HUES64 (cell line): Measurements from ENCODE around the gene POR.

Experiments
- H3K27ac ChIP-seq: 2 replicates; pipeline ENCODE4 v1.7.0; 2013; ENCODE audit warnings: low read depth, low read length, inconsistent platforms
- H3K27me3 ChIP-seq: 2 replicates; pipeline ENCODE4 v1.6.1; 2013; ENCODE audit warnings: mild to moderate bottlenecking, low read length; ENCODE audit not compliant: insufficient read depth
- H3K36me3 ChIP-seq: 2 replicates; pipeline ENCODE4 v1.6.1; 2013; ENCODE audit warnings: mild to moderate bottlenecking, low read length; ENCODE audit not compliant: insufficient read depth
- H3K4me1 ChIP-seq: 2 replicates; pipeline ENCODE4 v1.6.1; 2013; ENCODE audit warnings: mild to moderate bottlenecking, low read length, moderate library complexity; ENCODE audit not compliant: insufficient read depth
- H3K4me3 ChIP-seq: 2 replicates; pipeline ENCODE4 v1.5.1; 2013; ENCODE audit warnings: mild to moderate bottlenecking, low read length, moderate library complexity
- H3K9ac ChIP-seq: 2 replicates; pipeline ENCODE4 v1.6.1; 2013; ENCODE audit warnings: mild to moderate bottlenecking, low read depth, low read length
- H3K9me3 ChIP-seq: 2 replicates; pipeline ENCODE4 v1.6.1; 2013; ENCODE audit warnings: low read depth, low read length; ENCODE audit not compliant: insufficient read depth
- WGBS: fragments of 150-250, 120-280 bp; methylation state at CpG from one replicate; pipeline ENCODE4 v1.1.7; 2013; ENCODE audit warnings: missing lambda C conversion rate; 5-methylcytosine and 5-hydroxymethylcytosine counted together

Gene POR

GRCh38 chr7:75945297-75946168 is 30.6 kb downstream of the POR start:
- Histone ChIP-seq H3K27ac (no peak overlapping the region), H3K36me3 (peaks cover 6% of the 10 kb centered on the region; the same call in 1 of the 2 replicates), H3K9me3 (no peaks in the 10 kb centered on the region), H3K9ac (no peak overlapping the region), H3K27me3 (no peaks in the 10 kb centered on the region), H3K4me1 (no peaks in the 10 kb centered on the region), H3K4me3 (no peak overlapping the region)
- 95% methylated on average over 8 of the region's 8 CpGs for WGBS

DNA sequence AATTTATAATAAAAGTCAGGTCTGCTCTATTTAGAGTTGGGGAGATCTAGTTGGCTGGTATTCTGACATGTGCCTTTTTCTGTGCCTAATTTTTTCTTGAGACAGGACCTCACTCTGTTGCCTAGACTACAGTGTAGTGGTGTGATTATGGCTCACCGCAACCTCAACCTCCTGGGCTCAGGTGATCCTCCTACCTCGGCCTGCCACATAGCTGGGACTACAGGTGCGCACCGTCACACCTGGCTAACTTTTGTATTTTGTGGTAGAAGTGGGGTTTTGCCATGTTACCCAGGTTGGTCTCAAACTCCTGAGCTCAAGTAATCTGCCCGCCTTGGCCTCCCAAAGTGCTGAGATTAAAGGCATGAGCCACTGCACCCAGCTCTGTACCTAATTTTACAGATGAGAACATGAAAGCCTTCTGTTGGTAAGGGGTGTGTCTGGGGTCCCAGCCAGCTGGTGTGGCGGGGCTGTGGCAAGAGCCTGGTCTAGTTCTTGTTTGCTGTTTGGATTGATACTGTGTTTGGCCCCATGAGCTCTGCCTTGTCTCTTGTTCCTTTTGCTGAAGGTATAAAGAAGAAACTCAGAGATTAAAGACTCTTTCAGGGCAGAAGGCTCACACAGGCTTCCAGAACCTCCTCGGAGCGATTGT is 31.4 kb downstream of the POR start:
- Histone ChIP-seq H3K4me3 (no peak overlapping the region), H3K27ac (no peak overlapping the region), H3K9ac (no peak overlapping the region), H3K27me3 (no peaks in the 10 kb centered on the region), H3K4me1 (no peaks in the 10 kb centered on the region), H3K36me3 (0 out of 2 replicates have a peak, but pooled peaks cover under 1% of the 10 kb centered on the region), H3K9me3 (no peaks in the 10 kb centered on the region)
- WGBS = 82% methylated on average over 8 of the region's 8 CpGs

GRCh38 chr7:75948179-75948578 is 33.2 kb downstream of the POR start:
- no peaks in the 10 kb centered on the region for H3K27me3 ChIP-seq
- no peak overlapping the region for H3K9ac ChIP-seq
- 93% methylated on average over 9 of the region's 9 CpGs for WGBS
- no peaks in the 10 kb centered on the region for H3K36me3 ChIP-seq
- no peak overlapping the region for H3K4me3 ChIP-seq
- no peak overlapping the region for H3K27ac ChIP-seq
- no peaks in the 10 kb centered on the region for H3K4me1 ChIP-seq
- no peaks in the 10 kb centered on the region for H3K9me3 ChIP-seq

DNA sequence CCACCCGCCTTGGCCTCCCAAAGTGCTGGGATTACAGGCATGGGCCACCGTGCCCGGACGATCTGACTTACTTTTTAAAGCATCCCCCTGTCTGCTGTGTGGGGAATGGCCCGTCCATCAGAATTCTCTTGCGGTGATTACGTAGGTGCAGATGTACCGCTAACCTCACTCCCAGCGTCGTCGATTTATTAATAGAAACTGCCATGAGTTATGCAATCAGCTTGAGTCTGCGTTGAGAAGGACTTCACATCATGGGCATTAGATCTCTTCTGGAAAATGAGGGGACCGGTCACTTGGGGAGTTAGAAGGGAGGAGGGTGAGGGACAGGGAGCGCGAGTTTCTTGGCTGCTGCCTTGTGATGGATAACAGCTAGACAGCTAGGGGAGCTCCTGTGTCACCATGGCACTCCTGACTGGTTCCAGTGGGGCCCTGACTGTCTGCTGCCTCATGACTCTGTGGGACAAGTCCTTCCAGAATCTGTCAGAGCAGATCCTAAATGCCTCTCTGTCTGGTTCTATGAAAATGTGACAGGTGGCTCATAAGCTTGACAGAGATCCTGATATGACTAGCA is 35.2 kb downstream of the POR start:
- Histone ChIP-seq H3K27ac (no peak overlapping the region), H3K9ac (no peak overlapping the region)
- 93% methylated on average over 15 of the region's 15 CpGs for WGBS

GRCh38 chr7:75951506-75951905 is 36.6 kb downstream of the POR start:
- Histone ChIP-seq H3K4me3 (no peak overlapping the region), H3K36me3 (peaks cover 26% of the 10 kb centered on the region), H3K27me3 (no peaks in the 10 kb centered on the region), H3K4me1 (no peaks in the 10 kb centered on the region), H3K9me3 (no peaks in the 10 kb centered on the region), H3K27ac (no peak overlapping the region), H3K9ac (no peak overlapping the region)
- WGBS = 94% methylated on average over 5 of the region's 5 CpGs

More for the DNA sequence above, 35.2 kb downstream of the POR start:
- Histone ChIP-seq H3K27me3 (no peaks in the 10 kb centered on the region), H3K36me3 (peaks cover 13% of the 10 kb centered on the region), H3K4me1 (no peaks in the 10 kb centered on the region), H3K9me3 (no peaks in the 10 kb centered on the region), H3K4me3 (no peak overlapping the region)

DNA sequence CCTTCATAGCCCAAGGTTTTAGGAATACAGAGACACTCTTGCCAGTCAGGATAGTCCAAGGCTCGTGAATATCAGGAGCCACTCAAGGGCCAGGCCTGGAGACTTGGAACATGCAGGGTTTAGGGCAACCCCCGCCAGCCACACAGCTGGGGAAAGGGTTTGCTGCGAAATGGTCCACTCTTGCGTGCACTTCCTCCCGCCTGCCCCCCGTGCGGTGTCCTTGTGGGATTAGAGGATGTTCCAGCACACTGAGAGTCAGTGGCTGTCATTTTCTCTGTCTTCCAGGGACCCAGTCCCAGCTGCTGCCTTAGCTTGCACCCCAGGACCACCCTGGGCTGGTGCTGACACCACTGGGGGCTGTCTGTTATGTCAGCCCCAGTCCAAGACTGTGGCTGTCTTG is 38.5 kb downstream of the POR start:
- peaks cover 37% of the 10 kb centered on the region for H3K36me3 ChIP-seq
- no peak overlapping the region for H3K9ac ChIP-seq
- peaks cover 6% of the 10 kb centered on the region; the same call in 1 of the 2 replicates for H3K4me1 ChIP-seq
- WGBS = 94% methylated on average over 7 of the region's 7 CpGs
- no peak overlapping the region for H3K27ac ChIP-seq
- H3K27me3 ChIP-seq = no peaks in the 10 kb centered on the region
- no peak overlapping the region for H3K4me3 ChIP-seq
- no peaks in the 10 kb centered on the region for H3K9me3 ChIP-seq

- H3K4me1 ChIP-seq = peaks cover 6% of the 10 kb centered on the region; the same call in 1 of the 2 replicates
Measured at GRCh38 chr7:75953931-75954330, 39.0 kb downstream of the POR start.

DNA sequence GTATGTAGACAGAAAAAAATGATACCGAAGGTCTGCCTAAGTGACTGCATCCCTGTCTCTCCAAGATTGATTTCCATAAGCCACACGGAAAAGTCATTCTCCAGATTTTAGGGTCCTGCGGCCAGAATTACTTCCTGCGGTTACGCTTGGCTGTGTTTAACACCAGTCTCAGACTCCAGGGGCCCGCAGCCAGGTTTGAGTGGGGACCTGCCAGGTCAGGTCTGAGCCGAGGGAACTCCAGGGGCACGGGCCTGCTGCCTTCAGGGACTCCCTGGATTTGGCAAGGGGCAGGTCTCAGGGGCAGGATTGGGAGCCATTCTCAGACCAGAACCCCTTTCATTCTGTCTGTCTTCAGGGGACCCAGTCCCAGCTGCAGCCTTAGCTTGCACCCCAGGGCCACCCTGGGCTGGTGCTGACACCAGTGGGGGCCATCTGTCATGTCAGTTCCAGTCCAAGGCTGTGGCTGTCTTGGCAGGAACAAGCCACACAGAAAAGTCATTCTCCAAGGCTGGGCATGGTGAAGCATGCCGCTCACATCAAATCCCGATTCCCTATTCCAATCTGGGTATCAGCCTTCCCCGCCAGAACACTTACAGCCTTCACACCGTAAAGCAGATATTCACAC is 40.5 kb downstream of the POR start:
- WGBS = 96% methylated on average over 12 of the region's 12 CpGs
- Histone ChIP-seq H3K27ac (no peak overlapping the region), H3K4me1 (peaks cover 6% of the 10 kb centered on the region; the same call in 1 of the 2 replicates), H3K36me3 (peaks cover 53% of the 10 kb centered on the region), H3K4me3 (no peak overlapping the region), H3K9ac (no peak overlapping the region), H3K9me3 (no peaks in the 10 kb centered on the region), H3K27me3 (no peaks in the 10 kb centered on the region)

More at GRCh38 chr7:75953931-75954330, 39.0 kb downstream of the POR start:
- Histone ChIP-seq H3K9me3 (no peaks in the 10 kb centered on the region), H3K27me3 (no peaks in the 10 kb centered on the region), H3K9ac (no peak overlapping the region), H3K4me3 (no peak overlapping the region), H3K36me3 (peaks cover 42% of the 10 kb centered on the region), H3K27ac (no peak overlapping the region)
- WGBS = 94% methylated on average over 11 of the region's 11 CpGs

GRCh38 chr7:75957021-75957736 is 42.2 kb downstream of the POR start:
- H3K9me3 ChIP-seq = no peaks in the 10 kb centered on the region
- H3K4me3 ChIP-seq = no peak overlapping the region
- H3K4me1 ChIP-seq = peaks cover 6% of the 10 kb centered on the region; the same call in 1 of the 2 replicates
- H3K27me3 ChIP-seq = no peaks in the 10 kb centered on the region
- H3K36me3 ChIP-seq = peaks cover 61% of the 10 kb centered on the region
- H3K27ac ChIP-seq = peak overlapping the region; percentile 53
- peak overlapping the region; percentile 61 for H3K9ac ChIP-seq
- WGBS = 76% methylated on average over 16 of the region's 16 CpGs

DNA sequence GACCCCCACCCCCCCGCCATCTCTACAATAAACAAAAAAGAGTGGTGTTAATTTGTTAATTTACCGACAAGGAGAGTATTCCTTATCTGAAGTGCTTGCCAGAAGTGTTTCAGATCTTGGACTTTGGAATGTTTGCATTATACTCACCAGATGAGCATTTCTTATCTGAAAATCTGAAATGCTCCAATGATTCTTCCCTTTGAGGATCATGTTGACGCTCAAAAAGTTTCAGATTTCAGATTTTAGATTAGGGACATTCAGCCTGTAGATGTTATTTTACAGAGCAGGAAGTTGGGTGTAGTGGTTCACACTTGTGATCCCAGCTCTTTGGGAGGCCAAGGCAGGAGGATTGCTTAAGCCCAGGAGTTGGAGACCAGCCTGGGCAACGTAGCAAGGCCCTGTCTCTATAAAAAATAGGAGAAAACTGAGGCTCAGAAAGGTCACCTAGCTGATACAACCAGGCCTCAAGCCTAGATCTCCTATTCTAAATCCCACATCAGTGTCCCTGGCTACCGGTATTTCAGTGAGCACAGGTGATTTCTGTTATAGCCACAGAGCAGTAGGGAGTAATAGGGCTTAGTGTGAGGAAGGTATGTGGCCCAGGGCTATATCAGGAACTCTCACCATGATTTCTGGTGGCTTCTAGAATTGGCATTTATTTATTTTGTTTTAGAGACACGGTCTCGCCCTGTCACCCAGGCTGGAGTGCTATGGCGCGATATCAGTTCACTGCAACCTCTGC is 44.0 kb downstream of the POR start:
- no peak overlapping the region for H3K9ac ChIP-seq
- H3K36me3 ChIP-seq = peaks cover 60% of the 10 kb centered on the region
- no peaks in the 10 kb centered on the region for H3K27me3 ChIP-seq
- WGBS = 93% methylated on average over 8 of the region's 9 CpGs
- no peaks in the 10 kb centered on the region for H3K9me3 ChIP-seq
- peaks cover 6% of the 10 kb centered on the region; the same call in 1 of the 2 replicates for H3K4me1 ChIP-seq
- H3K27ac ChIP-seq = no peak overlapping the region
- H3K4me3 ChIP-seq = no peak overlapping the region
